Heart left ventricle (tissue), 16 donors: ENCODE measurements around the gene IGSF8. TPM values are rescaled to one million over a fixed set of nuclear protein-coding genes. Genes with fewer than 3 reads are reported as not detected.

ENCODE experiments used
- ATAC-seq, 4 donors: fragments of 200-7000 bp; cut with Tn5 transposase; one replicate each; pipeline ENCODE4 v1.9.1; 2020 to 2022; ENCODE audit warnings: moderate library complexity in 4 of 4, mild to moderate bottlenecking in 3 of 4, moderate number of reproducible peaks in 1 of 4
- DNase-seq, 5 donors: peaks; one replicate each; pipeline ENCODE4 v3.0.0-alpha.2; 2020
- H3K27ac ChIP-seq, 12 donors: fragments of 200-600 bp; sonication (generic) in 4 of 12; one replicate each; pipeline versions ENCODE4 v1.5.0 to v1.8.0; 2016 to 2022; ENCODE audit warnings: mild to moderate bottlenecking in 2 of 12
- H3K27me3 ChIP-seq, 9 donors: fragments of 200-600 bp; sonication (generic) in 2 of 9; one replicate each; pipeline versions ENCODE4 v1.5.1 to v1.8.0; 2016 to 2022; ENCODE audit warnings: mild to moderate bottlenecking in 3 of 9
- H3K36me3 ChIP-seq, 9 donors: fragments of 200-600 bp; sonication (generic) in 2 of 9; one replicate each; pipeline versions ENCODE4 v1.5.0 to v1.8.0; 2018 to 2022; ENCODE audit warnings: mild to moderate bottlenecking in 2 of 9
- H3K4me1 ChIP-seq, 12 donors: fragments of 200-600 bp; sonication (generic) in 4 of 12; one replicate each; pipeline versions ENCODE4 v1.5.0 to v1.8.0; 2016 to 2022; ENCODE audit warnings: mild to moderate bottlenecking in 3 of 12
- H3K4me3 ChIP-seq, 12 donors: fragments of 200-600 bp; sonication (generic) in 4 of 12; one replicate each; pipeline versions ENCODE4 v1.5.0 to v1.8.0; 2017 to 2022; ENCODE audit warnings: mild to moderate bottlenecking in 9 of 12, moderate library complexity in 4 of 12
- H3K9me3 ChIP-seq, 12 donors: fragments of 200-600 bp; sonication (generic) in 4 of 12; one replicate each; pipeline versions ENCODE4 v1.5.0 to v1.8.0; 2016 to 2022; ENCODE audit warnings: mild to moderate bottlenecking in 1 of 12
- POLR2A ChIP-seq, 2 donors: fragments of 450-650 bp; IDR thresholded peaks; one replicate each; pipeline ENCODE4 v1.6.1; 2017; ENCODE audit warnings: antibody characterized with exemption in 2 of 2, mild to moderate bottlenecking in 2 of 2, moderate library complexity in 2 of 2
- WGBS, 4 donors: extraction: QIAGEN DNeasy Blood & Tissue Kit in 2 of 4; methylation state at CpG; one replicate each; pipeline versions ENCODE4 v1.1.5 to v1.1.7; 2013 to 2018; 5-methylcytosine and 5-hydroxymethylcytosine counted together
- intact Hi-C, 10 donors: fragments of 100-400 bp; cut with DNase I; formaldehyde crosslinking; loops; one replicate each; pipeline versions ENCODE4 v1.11.1 to v1.14.2; 2022
- polyA plus RNA-seq, 2 donors: library from polyadenylated mRNA; stranded (reverse); fragments of 200-250 nt; gene quantifications; one replicate each; pipeline ENCODE4 v1.2.3, GENCODE V29; 2013
- total RNA-seq, 9 donors: library from RNA; depleted of rRNA in 2 of 9; stranded (reverse); fragments of >200 nt in 2 of 9; fragmentation: NEBNext Ultra II Directional in 3 of 9; extraction: Animal tissue kit (Norgen Biotek cat#: 25700) in 3 of 9; gene quantifications; one replicate each; pipeline versions ENCODE4 v1.1.0 to v1.2.4, GENCODE V29; 2016 to 2023
- TF ChIP-seq, protein P1 (sequence below), 12 donors: fragments of 200-600 bp; sonication (generic) in 4 of 12; IDR thresholded peaks; one replicate each; pipeline versions ENCODE4 v1.5.0 to v1.8.0; 2018 to 2022; ENCODE audit warnings: antibody characterized with exemption in 12 of 12, mild to moderate bottlenecking in 5 of 12
- donor health status: ischemic (EF 13 %, LVEDD 7.1; RV severe dilation, severe dysfunction).
- donor health status: healthy with polysubstance abuse.
- donor health status: DM: no; HTN: yes; CAD: no.
- donor health status: DM: no; HTN: no; CAD: no.
- donor health status: ischemic (EF 25% LVEDD 6.9; RV normal size, moderate dysfunction).
- donor health status: ischemic (EF 25% LVEDD 5.7; RV mildly dilated, moderate dysfunction).
- donor health status: healthy.
- donor health status: DM: yes; HTN: yes; CAD: no.
- donor health status: ischemic (EF 35%, LVEDD 5.7; RV mildly dilated, moderate dysfunction).
- donor health status: nonischemic (EF 11% LVEDD 7.7; RV severe dilation, severe dysfunction).
- donor health status: DM: yes; HTN: yes; CAD: no.
- donor health status: PGD.
- donor health status: ischemic (EF 29% LVEDD 5.4; RV normal size, mild dysfunction).
- donor health status: nonischemic (EF 23%, LVEDD 6.1; RV moderate dilation, normal function).

The IGSF8 gene
- total and polyA plus RNA-seq, 11 donors = 15.0 to 49.3 (median 24.8) TPM

GRCh38 chr1:160098852-160099561 is 588 bp upstream of the IGSF8 start:
- peaks cover 7 to 55% (median 35%) of the 10 kb centered on the region in 12 donors for H3K4me1 ChIP-seq
- H3K36me3 ChIP-seq = peaks cover 0 to 14% (median 0%) of the 10 kb centered on the region in 9 donors
- TF ChIP-seq, protein P1, sequence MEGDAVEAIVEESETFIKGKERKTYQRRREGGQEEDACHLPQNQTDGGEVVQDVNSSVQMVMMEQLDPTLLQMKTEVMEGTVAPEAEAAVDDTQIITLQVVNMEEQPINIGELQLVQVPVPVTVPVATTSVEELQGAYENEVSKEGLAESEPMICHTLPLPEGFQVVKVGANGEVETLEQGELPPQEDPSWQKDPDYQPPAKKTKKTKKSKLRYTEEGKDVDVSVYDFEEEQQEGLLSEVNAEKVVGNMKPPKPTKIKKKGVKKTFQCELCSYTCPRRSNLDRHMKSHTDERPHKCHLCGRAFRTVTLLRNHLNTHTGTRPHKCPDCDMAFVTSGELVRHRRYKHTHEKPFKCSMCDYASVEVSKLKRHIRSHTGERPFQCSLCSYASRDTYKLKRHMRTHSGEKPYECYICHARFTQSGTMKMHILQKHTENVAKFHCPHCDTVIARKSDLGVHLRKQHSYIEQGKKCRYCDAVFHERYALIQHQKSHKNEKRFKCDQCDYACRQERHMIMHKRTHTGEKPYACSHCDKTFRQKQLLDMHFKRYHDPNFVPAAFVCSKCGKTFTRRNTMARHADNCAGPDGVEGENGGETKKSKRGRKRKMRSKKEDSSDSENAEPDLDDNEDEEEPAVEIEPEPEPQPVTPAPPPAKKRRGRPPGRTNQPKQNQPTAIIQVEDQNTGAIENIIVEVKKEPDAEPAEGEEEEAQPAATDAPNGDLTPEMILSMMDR (IDR thresholded peaks at IDR 0.05) = no peak
- peak in 1 of 2 donors; percentile 32 for TF ChIP-seq POLR2A (IDR thresholded peaks at IDR 0.05)
- peak overlapping the region; percentile 68 to 96 (median 93) for H3K27ac ChIP-seq
- ATAC-seq (peak; percentile 88 to 93 (median 90)), DNase-seq (peak; percentile 97 to 99 (median 98))
- H3K4me3 ChIP-seq = peak overlapping the region in 11 of 12 donors; percentile 30 to 99 (median 79)
- 3 to 16% (median 6%) methylated on average over 8 to 40 of the region's 40 CpGs for WGBS, 4 donors
- H3K27me3 ChIP-seq = no peaks in the 10 kb centered on the region
- intact Hi-C loops = loop anchor here in 4 of 10 donors (5.0 to 10.0 kb wide), 4 partner anchors 153 to 276 kb away; partner anchors contain the start of gene PEX19 (in 1 of the 4)
- no peaks in the 10 kb centered on the region for H3K9me3 ChIP-seq

DNA sequence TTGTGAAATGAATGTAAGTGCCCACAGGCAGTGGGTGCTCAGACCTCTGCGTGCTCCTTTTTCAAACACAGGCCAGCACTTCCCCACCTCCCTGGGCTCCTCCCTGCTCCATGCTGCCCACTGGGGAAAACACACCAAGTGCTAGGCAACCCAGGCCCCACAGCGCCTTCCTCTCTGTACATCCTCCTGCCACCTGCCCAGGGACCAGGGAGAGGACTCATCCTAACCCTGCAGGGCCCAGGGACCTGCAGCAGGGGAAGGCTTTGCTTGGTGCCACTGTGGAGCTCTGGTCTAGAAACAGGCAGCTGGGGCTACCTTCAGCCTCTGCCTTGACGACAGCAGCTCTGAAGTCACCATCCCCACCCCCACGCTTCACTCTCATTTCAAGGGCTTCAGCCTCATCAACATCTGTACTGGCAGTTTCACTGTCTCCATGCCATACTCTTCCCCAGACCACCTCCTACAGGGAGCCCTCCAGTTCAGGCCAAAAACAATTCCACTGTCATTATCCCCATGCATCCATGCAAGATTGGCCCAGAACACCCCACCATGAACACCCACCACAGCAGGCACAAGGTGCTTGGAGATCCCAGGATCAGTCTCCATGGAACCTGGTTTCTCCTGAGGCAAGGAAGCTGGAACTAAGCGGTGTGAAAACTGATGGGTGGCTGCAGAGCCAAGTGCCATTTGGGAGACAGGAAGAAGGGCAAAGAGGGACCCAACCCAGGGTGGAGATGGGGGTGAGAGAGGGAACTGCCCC is 1.1 kb downstream of the IGSF8 start:
- Histone ChIP-seq H3K36me3 (peaks cover 0 to 28% (median 9%) of the 10 kb centered on the region in 9 donors), H3K4me3 (peak overlapping the region in 11 of 12 donors; percentile 54 to 99 (median 80)), H3K9me3 (no peaks in the 10 kb centered on the region), H3K27ac (peak overlapping the region in 5 of 12 donors; percentile 74 to 94 (median 85)), H3K27me3 (no peaks in the 10 kb centered on the region), H3K4me1 (peaks cover 7 to 44% (median 30%) of the 10 kb centered on the region in 12 donors)
- DNase-seq (no peak), ATAC-seq (no peak)
- intact Hi-C loops = loop anchor here in 4 of 10 donors (5.0 to 10.0 kb wide), 4 partner anchors 155 to 277 kb away; partner anchors contain the start of gene PEX19 (in 1 of the 4)
- WGBS, 4 donors = 80 to 88% (median 86%) methylated on average over 5 of the region's 5 CpGs
- TF ChIP-seq, protein P1 (IDR thresholded peaks at IDR 0.05) = no peak
- TF ChIP-seq POLR2A (IDR thresholded peaks at IDR 0.05) = no peak

- WGBS, 4 donors = 67 to 78% (median 73%) methylated on average over 3 to 4 of the region's 4 CpGs
- TF ChIP-seq, protein P1 (IDR thresholded peaks at IDR 0.05) = no peak
- TF ChIP-seq POLR2A (IDR thresholded peaks at IDR 0.05) = no peak
- Histone ChIP-seq H3K4me3 (peak overlapping the region in 3 of 12 donors; percentile 76 to 99 (median 91)), H3K27ac (peak overlapping the region in 1 of 12 donors; percentile 85), H3K36me3 (peaks cover 0 to 36% (median 17%) of the 10 kb centered on the region in 9 donors), H3K9me3 (no peaks in the 10 kb centered on the region), H3K4me1 (peaks cover 7 to 35% (median 23%) of the 10 kb centered on the region in 12 donors), H3K27me3 (no peaks in the 10 kb centered on the region)
- intact Hi-C loops = loop anchor here in 4 of 10 donors (5.0 to 10.0 kb wide), 4 partner anchors 156 to 278 kb away; partner anchors contain the start of gene PEX19 (in 1 of the 4)
- ATAC-seq = no peak
- DNase-seq = no peak
Measured at GRCh38 chr1:160096274-160097116, 1.9 kb downstream of the IGSF8 start.
